ENCODE data around the gene TXNDC17.

- TF ChIP-seq CREB1 (CRISPR knock-in tag; IDR thresholded peaks at IDR 0.05) (no peak), SMAD3 (CRISPR knock-in tag; IDR thresholded peaks at IDR 0.05; ENCODE audit: borderline replicate concordance) (no peak), MLX (CRISPR knock-in tag; IDR thresholded peaks at IDR 0.05) (no peak), CREM (CRISPR knock-in tag; IDR thresholded peaks at IDR 0.05) (no peak), NFYB (CRISPR knock-in tag; conservative IDR thresholded peaks at IDR 0.05; ENCODE audit: low read depth) (no peak), RELA (CRISPR knock-in tag; IDR thresholded peaks at IDR 0.05; ENCODE audit: borderline replicate concordance) (no peak), ZNF121 (CRISPR knock-in tag; IDR thresholded peaks at IDR 0.05) (no peak), E2F1 (CRISPR knock-in tag; IDR thresholded peaks at IDR 0.05) (no peak)
- TF ChIP-seq, protein P1, sequence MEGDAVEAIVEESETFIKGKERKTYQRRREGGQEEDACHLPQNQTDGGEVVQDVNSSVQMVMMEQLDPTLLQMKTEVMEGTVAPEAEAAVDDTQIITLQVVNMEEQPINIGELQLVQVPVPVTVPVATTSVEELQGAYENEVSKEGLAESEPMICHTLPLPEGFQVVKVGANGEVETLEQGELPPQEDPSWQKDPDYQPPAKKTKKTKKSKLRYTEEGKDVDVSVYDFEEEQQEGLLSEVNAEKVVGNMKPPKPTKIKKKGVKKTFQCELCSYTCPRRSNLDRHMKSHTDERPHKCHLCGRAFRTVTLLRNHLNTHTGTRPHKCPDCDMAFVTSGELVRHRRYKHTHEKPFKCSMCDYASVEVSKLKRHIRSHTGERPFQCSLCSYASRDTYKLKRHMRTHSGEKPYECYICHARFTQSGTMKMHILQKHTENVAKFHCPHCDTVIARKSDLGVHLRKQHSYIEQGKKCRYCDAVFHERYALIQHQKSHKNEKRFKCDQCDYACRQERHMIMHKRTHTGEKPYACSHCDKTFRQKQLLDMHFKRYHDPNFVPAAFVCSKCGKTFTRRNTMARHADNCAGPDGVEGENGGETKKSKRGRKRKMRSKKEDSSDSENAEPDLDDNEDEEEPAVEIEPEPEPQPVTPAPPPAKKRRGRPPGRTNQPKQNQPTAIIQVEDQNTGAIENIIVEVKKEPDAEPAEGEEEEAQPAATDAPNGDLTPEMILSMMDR (IDR thresholded peaks at IDR 0.05): no peak
- TF ChIP-seq, protein P2, sequence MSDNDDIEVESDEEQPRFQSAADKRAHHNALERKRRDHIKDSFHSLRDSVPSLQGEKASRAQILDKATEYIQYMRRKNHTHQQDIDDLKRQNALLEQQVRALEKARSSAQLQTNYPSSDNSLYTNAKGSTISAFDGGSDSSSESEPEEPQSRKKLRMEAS (CRISPR knock-in tag; IDR thresholded peaks at IDR 0.05): no peak
- TF ChIP-seq, protein P3, sequence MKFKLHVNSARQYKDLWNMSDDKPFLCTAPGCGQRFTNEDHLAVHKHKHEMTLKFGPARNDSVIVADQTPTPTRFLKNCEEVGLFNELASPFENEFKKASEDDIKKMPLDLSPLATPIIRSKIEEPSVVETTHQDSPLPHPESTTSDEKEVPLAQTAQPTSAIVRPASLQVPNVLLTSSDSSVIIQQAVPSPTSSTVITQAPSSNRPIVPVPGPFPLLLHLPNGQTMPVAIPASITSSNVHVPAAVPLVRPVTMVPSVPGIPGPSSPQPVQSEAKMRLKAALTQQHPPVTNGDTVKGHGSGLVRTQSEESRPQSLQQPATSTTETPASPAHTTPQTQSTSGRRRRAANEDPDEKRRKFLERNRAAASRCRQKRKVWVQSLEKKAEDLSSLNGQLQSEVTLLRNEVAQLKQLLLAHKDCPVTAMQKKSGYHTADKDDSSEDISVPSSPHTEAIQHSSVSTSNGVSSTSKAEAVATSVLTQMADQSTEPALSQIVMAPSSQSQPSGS (CRISPR knock-in tag; IDR thresholded peaks at IDR 0.05; ENCODE audit: borderline replicate concordance, low read depth): no peak
- TF ChIP-seq, protein P4, sequence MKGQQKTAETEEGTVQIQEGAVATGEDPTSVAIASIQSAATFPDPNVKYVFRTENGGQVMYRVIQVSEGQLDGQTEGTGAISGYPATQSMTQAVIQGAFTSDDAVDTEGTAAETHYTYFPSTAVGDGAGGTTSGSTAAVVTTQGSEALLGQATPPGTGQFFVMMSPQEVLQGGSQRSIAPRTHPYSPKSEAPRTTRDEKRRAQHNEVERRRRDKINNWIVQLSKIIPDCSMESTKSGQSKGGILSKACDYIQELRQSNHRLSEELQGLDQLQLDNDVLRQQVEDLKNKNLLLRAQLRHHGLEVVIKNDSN (CRISPR knock-in tag; IDR thresholded peaks at IDR 0.05): no peak
Observed at GRCh38 chr17:6691546-6691945, 50.7 kb downstream of the TXNDC17 start.
